H1 (cell line): ENCODE data around the gene NT5DC3. TPM values are rescaled to one million over a fixed set of nuclear protein-coding genes. Genes with fewer than 3 reads are reported as not detected.

Experiments
- CTCF ChIA-PET: fragments of 300-600 bp; sonication (Branson Sonifier 250); formaldehyde crosslinking; loops from one replicate; lab custom pipeline; 2021; ENCODE audit not compliant: partially characterized antibody; lab: Charles Lee
- POLR2A ChIA-PET: fragments of 300-600 bp; sonication (Branson Sonifier 250); formaldehyde crosslinking; loops from one replicate; lab custom pipeline; 2021; ENCODE audit warnings: inconsistent platforms; ENCODE audit not compliant: partially characterized antibody; lab: Charles Lee
- DNase-seq, 2 experiments: peaks; one replicate each; pipeline versions ENCODE4 v3.0.0 to v3.0.0-alpha.2; 2010 to 2022; ENCODE audit warnings: low spot score in 2 of 2, low read depth in 1 of 2, mixed read lengths in 1 of 2
- FAIRE-seq: peaks from 2 replicates; lab custom pipeline; 2011; peaks lifted over from hg19 to GRCh38; lab: Jason Lieb, UNC
- H2AFZ ChIP-seq: 2 replicates; pipeline ENCODE4 v1.8.1; 2012; ENCODE audit warnings: low read length, inconsistent platforms
- H2AK5ac ChIP-seq: 2 replicates; pipeline ENCODE4 v1.6.1; 2013; ENCODE audit warnings: low read depth, low read length
- H2BK120ac ChIP-seq: replicated peaks from 2 replicates; pipeline ENCODE3; 2013; ENCODE audit warnings: low read depth, low read length, inconsistent platforms
- H2BK12ac ChIP-seq: 2 replicates; pipeline ENCODE4 v1.6.1; 2013; ENCODE audit warnings: low read depth, low read length
- H2BK15ac ChIP-seq: 2 replicates; pipeline ENCODE4 v1.6.1; 2013; ENCODE audit warnings: low read length
- H2BK20ac ChIP-seq: 2 replicates; pipeline ENCODE4 v1.6.1; 2013; ENCODE audit warnings: low read length
- H2BK5ac ChIP-seq: 2 replicates; pipeline ENCODE4 v1.6.1; 2013; ENCODE audit warnings: low read depth, low read length
- H3K14ac ChIP-seq: 2 replicates; pipeline ENCODE4 v1.6.1; 2013; ENCODE audit warnings: inconsistent platforms; ENCODE audit not compliant: insufficient read length
- H3K18ac ChIP-seq: 2 replicates; pipeline ENCODE4 v1.6.1; 2013; ENCODE audit warnings: low read length; ENCODE audit errors: extremely low read depth
- H3K23ac ChIP-seq: 2 replicates; pipeline ENCODE4 v1.6.1; 2013; ENCODE audit warnings: inconsistent platforms; ENCODE audit not compliant: insufficient read length
- H3K23me2 ChIP-seq: 2 replicates; pipeline ENCODE4 v1.6.1; 2013; ENCODE audit warnings: low read depth, low read length
- H3K27ac ChIP-seq: 2 replicates; pipeline ENCODE4 v1.6.1; 2011; ENCODE audit warnings: low read depth, low read length, inconsistent platforms
- H3K27me3 ChIP-seq, 4 experiments: replicated peaks in 1 of 4; 1 replicate in 1 of 4; 2 replicates in 3 of 4; pipeline versions ENCODE4 v1.6.1 to v1.8.1; 2011 to 2013; ENCODE audit warnings: low read length in 3 of 4, mild to moderate bottlenecking in 3 of 4, inconsistent platforms in 2 of 4, mixed read lengths in 2 of 4, moderate library complexity in 1 of 4; ENCODE audit not compliant: control insufficient read depth in 3 of 4, insufficient read depth in 3 of 4; ENCODE audit errors: extremely low read depth in 1 of 4
- H3K36me3 ChIP-seq, 4 experiments: 2 replicates each; pipeline versions ENCODE4 v1.6.1 to v1.8.1; 2011 to 2013; ENCODE audit warnings: mild to moderate bottlenecking in 4 of 4, low read length in 3 of 4, moderate library complexity in 2 of 4, control low read depth in 1 of 4, inconsistent platforms in 1 of 4; ENCODE audit not compliant: insufficient read depth in 4 of 4, control insufficient read depth in 2 of 4
- H3K4ac ChIP-seq: replicated peaks from 2 replicates; pipeline ENCODE3; 2013; ENCODE audit warnings: low read length, low read depth, mixed read lengths, inconsistent platforms; ENCODE audit not compliant: insufficient read length
- H3K4me1 ChIP-seq, 4 experiments: replicated peaks in 1 of 4; 1 replicate in 1 of 4; 2 replicates in 3 of 4; pipeline versions ENCODE4 v1.6.1 to v1.8.1; 2011 to 2013; ENCODE audit warnings: low read length in 3 of 4, inconsistent platforms in 2 of 4, mixed read lengths in 1 of 4; ENCODE audit not compliant: insufficient read depth in 4 of 4, control insufficient read depth in 3 of 4
- H3K4me2 ChIP-seq, 2 experiments: 2 replicates each; pipeline versions ENCODE4 v1.6.1 to v1.8.1; 2011 to 2013; ENCODE audit warnings: low read depth in 2 of 2, low read length in 2 of 2, control low read depth in 1 of 2, inconsistent platforms in 1 of 2, mild to moderate bottlenecking in 1 of 2; ENCODE audit not compliant: insufficient read depth in 1 of 2
- H3K4me3 ChIP-seq, 4 experiments: fragments of 200-600, 300-600 bp in 1 of 4; sonication (generic), shearing (Covaris generic), sonication (Bioruptor Twin) in 1 of 4; 2 replicates each; pipeline versions ENCODE4 v1.5.1 to v1.8.1; 2011 to 2016; ENCODE audit warnings: low read length in 4 of 4, low read depth in 3 of 4, control low read depth in 2 of 4, inconsistent platforms in 2 of 4, mild to moderate bottlenecking in 2 of 4, mixed read lengths in 1 of 4, moderate library complexity in 1 of 4; ENCODE audit not compliant: insufficient read depth in 2 of 4; ENCODE audit errors: extremely low read depth in 1 of 4
- H3K56ac ChIP-seq: replicated peaks from 2 replicates; pipeline ENCODE3; 2013; ENCODE audit warnings: low read depth, mild to moderate bottlenecking, mixed read lengths, low read length, inconsistent platforms; ENCODE audit not compliant: insufficient read length
- H3K79me1 ChIP-seq: 2 replicates; pipeline ENCODE4 v1.6.1; 2013; ENCODE audit warnings: low read depth, low read length, control low read depth
- H3K79me2 ChIP-seq, 2 experiments: 2 replicates each; pipeline versions ENCODE4 v1.6.1 to v1.8.1; 2012 to 2013; ENCODE audit warnings: low read length in 2 of 2, mild to moderate bottlenecking in 2 of 2, inconsistent platforms in 1 of 2; ENCODE audit not compliant: insufficient read depth in 2 of 2, control insufficient read depth in 1 of 2
- H3K9ac ChIP-seq, 4 experiments: replicated peaks in 1 of 4; 1 replicate in 1 of 4; 2 replicates in 3 of 4; pipeline versions ENCODE4 v1.6.1 to v1.8.1; 2011 to 2013; ENCODE audit warnings: low read depth in 3 of 4, low read length in 3 of 4, control low read depth in 2 of 4, mild to moderate bottlenecking in 2 of 4, moderate library complexity in 2 of 4, inconsistent platforms in 1 of 4; ENCODE audit errors: extremely low read depth in 1 of 4
- H3K9me3 ChIP-seq, 2 experiments: 2 replicates each; pipeline versions ENCODE4 v1.6.1 to v1.8.1; 2012 to 2013; ENCODE audit warnings: mild to moderate bottlenecking in 2 of 2, moderate library complexity in 2 of 2, control low read depth in 1 of 2, inconsistent platforms in 1 of 2, low read depth in 1 of 2, low read length in 1 of 2, mixed read lengths in 1 of 2; ENCODE audit not compliant: insufficient read depth in 2 of 2
- H4K20me1 ChIP-seq, 2 experiments: replicated peaks in 1 of 2; 2 replicates each; pipeline versions ENCODE3 to v1.8.1; 2011 to 2013; ENCODE audit warnings: inconsistent platforms in 2 of 2, low read length in 2 of 2, mild to moderate bottlenecking in 1 of 2; ENCODE audit not compliant: insufficient read depth in 2 of 2, control insufficient read depth in 1 of 2
- H4K5ac ChIP-seq: 2 replicates; pipeline ENCODE4 v1.6.1; 2013; ENCODE audit warnings: low read length, low read depth, mixed read lengths, inconsistent platforms; ENCODE audit not compliant: insufficient read length
- H4K8ac ChIP-seq: 2 replicates; pipeline ENCODE4 v1.8.0; 2013; ENCODE audit warnings: mild to moderate bottlenecking, moderate library complexity, low read length, inconsistent platforms; ENCODE audit not compliant: insufficient read depth; ENCODE audit errors: extremely low read depth
- H4K91ac ChIP-seq: replicated peaks from 2 replicates; pipeline ENCODE3; 2013; ENCODE audit warnings: low read length, mixed read lengths, inconsistent platforms; ENCODE audit not compliant: insufficient read length
- ATF2 ChIP-seq: IDR thresholded peaks from 2 replicates; pipeline ENCODE4 v1.6.1; 2012; ENCODE audit warnings: low read length, inconsistent platforms
- MAX ChIP-seq: IDR thresholded peaks from 2 replicates; pipeline ENCODE4 v1.6.1; 2012; ENCODE audit warnings: inconsistent platforms
- WGBS, 2 experiments: shearing (Covaris generic) in 1 of 2; methylation state at CpG; one replicate each; pipeline versions ENCODE4 v1.1.6 to v1.1.7; 2013 to 2015; ENCODE audit warnings: low lambda C conversion rate in 2 of 2, mixed read lengths in 2 of 2, inconsistent platforms in 1 of 2, low coverage in 1 of 2, missing lambda C conversion rate in 1 of 2; ENCODE audit not compliant: insufficient replicate concordance in 2 of 2, insufficient coverage in 1 of 2, insufficient read length in 1 of 2; ENCODE audit errors: extremely low coverage in 1 of 2, missing lambda C conversion rate in 1 of 2; 5-methylcytosine and 5-hydroxymethylcytosine counted together
- polyA plus RNA-seq, 7 experiments: library from polyadenylated mRNA; depleted of rRNA in 3 of 7; stranded (reverse) in 5 of 7; unstranded in 2 of 7; fragments of >200 nt in 5 of 7; fragments of 200-250 nt in 2 of 7; gene quantifications; 1 replicate in 5 of 7; 2 replicates in 1 of 7; 4 replicates in 1 of 7; pipeline versions ENCODE4 v1.2.1 to v1.2.3, GENCODE V29; 2011 to 2013; ENCODE audit warnings: missing spikeins in 2 of 7, mixed read lengths in 2 of 7
- total RNA-seq: library from RNA; stranded (reverse); fragmentation: NEBNext Ultra II Directional; extraction: Animal tissue kit (Norgen Biotek cat#: 25700); gene quantifications from 2 replicates; pipeline ENCODE4 v1.2.1, GENCODE V29; 2021

NT5DC3 gene
- total and polyA plus RNA-seq, 2 of the 8 experiments (the other 6 are each of a cell fraction or from before 2014, with no cell fraction given) = 5.4 to 14.8 TPM

GRCh38 chr12:103727638-103728037 is 113.4 kb downstream of the NT5DC3 start:
- CTCF ChIA-PET = no interaction called here
- POLR2A ChIA-PET = no interaction called here
- 0 out of 4 replicates have a peak, but pooled peaks cover 0 to 9% of the 10 kb centered on the region in 2 experiments for H3K9me3 ChIP-seq
- H4K8ac ChIP-seq = no peak overlapping the region
- no peak overlapping the region for H2BK15ac ChIP-seq
- H3K4ac ChIP-seq = no peak overlapping the region
- H3K56ac ChIP-seq = no peak overlapping the region
- H4K20me1 ChIP-seq = peaks cover 0 to 2% of the 10 kb centered on the region in 2 experiments
- no peak overlapping the region for H2AFZ ChIP-seq
- TF ChIP-seq ATF2 = no peak
- no peak for TF ChIP-seq MAX
- no peak overlapping the region for H3K27ac ChIP-seq
- no peak overlapping the region for H3K23ac ChIP-seq
- no peak overlapping the region for H2BK12ac ChIP-seq
- DNase-seq = no peak
- no peak overlapping the region for H3K9ac ChIP-seq
- H3K4me1 ChIP-seq = no peaks in the 10 kb centered on the region
- no peak overlapping the region for H2BK5ac ChIP-seq
- 86% methylated on average over 3 of the region's 3 CpGs; no CpG with 5 or more reads in 1 of the 2 experiments for WGBS, 2 experiments
- no peak overlapping the region for H2AK5ac ChIP-seq
- no peak overlapping the region for H3K4me3 ChIP-seq
- H3K23me2 ChIP-seq = no peaks in the 10 kb centered on the region
- H3K36me3 ChIP-seq = no peaks in the 10 kb centered on the region
- no peaks in the 10 kb centered on the region for H3K27me3 ChIP-seq
- no peak overlapping the region for H4K91ac ChIP-seq
- H4K5ac ChIP-seq = no peak overlapping the region
- no peaks in the 10 kb centered on the region for H3K79me1 ChIP-seq
- no peaks in the 10 kb centered on the region for H3K79me2 ChIP-seq
- H3K18ac ChIP-seq = no peak overlapping the region
- H3K4me2 ChIP-seq = no peak overlapping the region
- no peak overlapping the region for H2BK20ac ChIP-seq
- H3K14ac ChIP-seq = no peak overlapping the region
- no peak for FAIRE-seq
- H2BK120ac ChIP-seq = no peak overlapping the region
